Measurements from ENCODE around the gene DCAF10. TPM values are rescaled to one million over a fixed set of nuclear protein-coding genes. Genes with fewer than 3 reads are reported as not detected.

DCAF10 gene
- total RNA-seq, 4 donors from 2014 or later = 29.3 to 45.8 (median 38.6) TPM

- TF ChIP-seq, protein P1, sequence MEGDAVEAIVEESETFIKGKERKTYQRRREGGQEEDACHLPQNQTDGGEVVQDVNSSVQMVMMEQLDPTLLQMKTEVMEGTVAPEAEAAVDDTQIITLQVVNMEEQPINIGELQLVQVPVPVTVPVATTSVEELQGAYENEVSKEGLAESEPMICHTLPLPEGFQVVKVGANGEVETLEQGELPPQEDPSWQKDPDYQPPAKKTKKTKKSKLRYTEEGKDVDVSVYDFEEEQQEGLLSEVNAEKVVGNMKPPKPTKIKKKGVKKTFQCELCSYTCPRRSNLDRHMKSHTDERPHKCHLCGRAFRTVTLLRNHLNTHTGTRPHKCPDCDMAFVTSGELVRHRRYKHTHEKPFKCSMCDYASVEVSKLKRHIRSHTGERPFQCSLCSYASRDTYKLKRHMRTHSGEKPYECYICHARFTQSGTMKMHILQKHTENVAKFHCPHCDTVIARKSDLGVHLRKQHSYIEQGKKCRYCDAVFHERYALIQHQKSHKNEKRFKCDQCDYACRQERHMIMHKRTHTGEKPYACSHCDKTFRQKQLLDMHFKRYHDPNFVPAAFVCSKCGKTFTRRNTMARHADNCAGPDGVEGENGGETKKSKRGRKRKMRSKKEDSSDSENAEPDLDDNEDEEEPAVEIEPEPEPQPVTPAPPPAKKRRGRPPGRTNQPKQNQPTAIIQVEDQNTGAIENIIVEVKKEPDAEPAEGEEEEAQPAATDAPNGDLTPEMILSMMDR (IDR thresholded peaks at IDR 0.05; ENCODE audit: low read depth) = no peak
Measured at GRCh38 chr9:37827483-37828165, 27.0 kb downstream of the DCAF10 start.

DNA sequence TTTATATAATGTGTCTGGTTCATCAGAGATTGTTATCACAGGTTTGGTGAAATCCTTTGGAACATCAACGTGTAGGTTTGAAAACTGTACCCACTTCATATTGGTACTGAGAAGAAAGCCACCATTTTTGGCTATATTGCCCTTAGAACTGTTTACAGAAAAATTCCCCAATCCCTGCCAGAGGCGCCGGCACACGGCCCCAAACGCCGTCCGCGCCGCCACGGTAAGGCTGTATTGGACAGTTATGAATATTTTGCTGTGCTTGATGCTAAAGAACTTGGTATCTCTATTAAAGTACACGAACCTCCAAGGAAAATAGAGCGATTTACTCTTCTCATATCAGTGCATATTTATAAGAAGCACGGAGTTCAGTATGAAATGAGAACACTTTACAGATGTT, 35.2 kb downstream of the DCAF10 start:
- TF ChIP-seq, protein P1 (IDR thresholded peaks at IDR 0.05; ENCODE audit: low read depth) = no peak

DNA sequence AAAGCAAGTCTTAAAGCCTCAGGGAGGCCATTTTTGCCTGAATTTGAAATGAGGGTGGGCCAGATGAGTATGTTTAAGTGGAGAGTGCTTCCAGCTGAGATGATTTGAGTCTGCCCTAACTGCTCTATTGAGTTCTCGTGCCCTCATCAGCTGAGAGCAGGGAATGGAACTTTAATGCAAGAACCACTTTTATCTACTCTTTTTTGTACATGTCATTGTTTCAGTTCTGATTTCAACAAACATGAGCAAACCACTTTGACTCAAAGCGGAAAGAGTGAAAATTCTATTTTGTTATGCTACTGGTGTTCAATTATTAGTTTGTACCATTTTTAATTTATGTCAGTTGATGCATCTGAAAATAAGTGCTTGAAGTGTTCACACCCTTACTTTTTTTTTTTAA, 35.8 kb downstream of the DCAF10 start:
- TF ChIP-seq, protein P1 (IDR thresholded peaks at IDR 0.05; ENCODE audit: low read depth) = no peak

DNA sequence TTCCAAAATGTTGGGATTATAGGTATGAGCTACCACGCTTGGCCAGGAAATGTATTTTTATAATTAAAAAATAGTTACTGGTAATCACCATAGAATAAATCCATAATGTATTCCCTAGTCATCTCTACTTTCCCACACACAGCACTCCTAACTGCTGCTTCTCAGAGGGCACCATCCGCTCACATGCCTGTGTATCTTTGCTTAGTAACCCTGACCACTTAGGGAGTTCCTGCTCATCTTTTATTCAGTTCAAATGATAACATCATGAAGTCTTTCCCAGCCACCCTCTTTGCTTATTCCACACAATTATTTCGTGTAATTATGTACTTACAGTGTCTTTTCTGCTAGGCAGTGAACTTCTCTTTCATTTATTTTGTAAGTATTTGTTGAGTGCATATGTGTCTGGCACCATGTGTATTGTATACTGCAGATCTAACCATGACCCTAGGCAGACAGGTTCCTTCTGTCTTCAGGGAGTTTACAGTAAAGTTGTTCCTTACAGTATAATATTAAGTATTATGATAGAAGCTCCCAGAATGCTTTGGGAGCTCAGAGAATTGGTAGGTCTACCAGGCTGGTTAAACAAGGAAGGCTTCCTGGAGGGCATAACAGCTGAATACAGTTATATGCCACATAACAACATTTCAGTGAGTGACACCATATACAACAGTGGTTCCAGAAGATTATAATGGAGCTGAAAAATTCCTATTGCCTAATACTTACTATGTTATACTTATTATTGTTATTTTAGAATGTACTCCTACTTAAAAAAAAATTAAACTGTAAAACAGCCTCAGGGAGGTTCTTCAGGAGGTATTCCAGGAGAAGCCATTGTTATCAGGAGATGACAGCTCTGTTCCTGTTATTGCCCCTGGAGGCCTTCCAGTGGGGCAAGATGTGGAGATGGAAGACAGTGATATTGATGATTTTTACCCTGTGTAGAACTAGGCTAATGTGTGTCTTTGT, 39.2 kb downstream of the DCAF10 start:
- TF ChIP-seq, protein P1 (IDR thresholded peaks at IDR 0.05; ENCODE audit: low read depth) = no peak

DNA sequence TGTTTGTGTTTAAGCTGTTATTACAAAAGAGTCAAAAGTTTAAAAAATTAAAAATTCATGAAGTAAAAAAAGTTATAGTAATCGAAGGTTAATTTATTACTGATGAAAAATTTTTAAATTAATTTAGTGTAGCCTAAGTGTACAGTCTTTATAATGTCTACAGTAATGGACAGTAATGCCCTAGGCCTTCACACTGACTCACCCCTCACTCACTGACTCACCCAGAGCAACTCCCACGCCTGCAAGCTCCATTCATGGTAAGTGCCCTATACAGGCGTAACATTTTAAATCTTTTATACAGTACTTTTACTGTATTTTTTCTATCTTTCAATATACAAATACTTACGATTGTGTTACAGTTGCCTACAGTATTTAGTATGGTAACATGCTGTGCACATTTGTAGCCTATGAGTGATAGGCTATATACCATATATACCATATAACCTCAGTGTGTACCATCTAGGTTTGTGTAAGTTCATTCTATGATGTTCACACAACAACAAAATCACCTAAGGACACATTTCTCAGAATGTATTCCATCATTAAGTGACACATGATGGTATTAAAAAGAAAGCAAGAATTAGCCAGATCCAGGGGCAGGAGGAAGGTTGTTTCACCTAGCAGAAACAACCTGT, 40.1 kb downstream of the DCAF10 start:
- TF ChIP-seq, protein P1 (IDR thresholded peaks at IDR 0.05; ENCODE audit: low read depth) = no peak

DNA sequence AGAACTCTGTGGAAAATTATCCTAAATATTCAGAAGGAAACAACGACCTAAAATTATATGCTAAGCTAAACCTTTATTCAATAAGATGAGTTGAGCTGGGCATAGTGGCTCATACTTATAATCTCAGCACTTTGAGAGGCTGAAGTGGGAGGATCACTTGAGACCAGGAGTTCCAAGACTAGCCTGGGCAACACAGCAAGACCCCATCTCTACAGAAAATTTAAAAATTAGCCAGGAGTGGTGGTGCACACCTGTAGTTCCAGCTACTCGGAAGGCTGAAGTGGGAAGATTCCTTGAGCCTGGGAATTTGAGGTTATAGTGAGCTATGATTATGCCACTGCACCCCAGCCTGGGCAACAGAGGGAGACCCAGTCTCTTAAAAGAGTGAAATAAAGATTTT, 51.6 kb downstream of the DCAF10 start:
- TF ChIP-seq, protein P1 (IDR thresholded peaks at IDR 0.05; ENCODE audit: low read depth) = no peak

- TF ChIP-seq, protein P1 (IDR thresholded peaks at IDR 0.05; ENCODE audit: low read depth) = no peak
Measured at GRCh38 chr9:37856551-37856950, 56.0 kb downstream of the DCAF10 start.

All from subcutaneous adipose tissue (tissue), 4 donors.